Midbrain (tissue), 1 donor: ENCODE data around the gene ATG9A.
A peak's percentile ranks its signal among the peaks of the same experiment; 100 is the strongest.
"Not testable (repeated sequence)": the region's sequence is repeated elsewhere in the genome, so short reads cannot be mapped to it uniquely, and the experiment has no call there.

Experiments
- DNase-seq: peaks from one replicate; lab custom pipeline; 2025; lab: John Stamatoyannopoulos, UW

Gene ATG9A, protein sequence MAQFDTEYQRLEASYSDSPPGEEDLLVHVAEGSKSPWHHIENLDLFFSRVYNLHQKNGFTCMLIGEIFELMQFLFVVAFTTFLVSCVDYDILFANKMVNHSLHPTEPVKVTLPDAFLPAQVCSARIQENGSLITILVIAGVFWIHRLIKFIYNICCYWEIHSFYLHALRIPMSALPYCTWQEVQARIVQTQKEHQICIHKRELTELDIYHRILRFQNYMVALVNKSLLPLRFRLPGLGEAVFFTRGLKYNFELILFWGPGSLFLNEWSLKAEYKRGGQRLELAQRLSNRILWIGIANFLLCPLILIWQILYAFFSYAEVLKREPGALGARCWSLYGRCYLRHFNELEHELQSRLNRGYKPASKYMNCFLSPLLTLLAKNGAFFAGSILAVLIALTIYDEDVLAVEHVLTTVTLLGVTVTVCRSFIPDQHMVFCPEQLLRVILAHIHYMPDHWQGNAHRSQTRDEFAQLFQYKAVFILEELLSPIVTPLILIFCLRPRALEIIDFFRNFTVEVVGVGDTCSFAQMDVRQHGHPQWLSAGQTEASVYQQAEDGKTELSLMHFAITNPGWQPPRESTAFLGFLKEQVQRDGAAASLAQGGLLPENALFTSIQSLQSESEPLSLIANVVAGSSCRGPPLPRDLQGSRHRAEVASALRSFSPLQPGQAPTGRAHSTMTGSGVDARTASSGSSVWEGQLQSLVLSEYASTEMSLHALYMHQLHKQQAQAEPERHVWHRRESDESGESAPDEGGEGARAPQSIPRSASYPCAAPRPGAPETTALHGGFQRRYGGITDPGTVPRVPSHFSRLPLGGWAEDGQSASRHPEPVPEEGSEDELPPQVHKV

DNA sequence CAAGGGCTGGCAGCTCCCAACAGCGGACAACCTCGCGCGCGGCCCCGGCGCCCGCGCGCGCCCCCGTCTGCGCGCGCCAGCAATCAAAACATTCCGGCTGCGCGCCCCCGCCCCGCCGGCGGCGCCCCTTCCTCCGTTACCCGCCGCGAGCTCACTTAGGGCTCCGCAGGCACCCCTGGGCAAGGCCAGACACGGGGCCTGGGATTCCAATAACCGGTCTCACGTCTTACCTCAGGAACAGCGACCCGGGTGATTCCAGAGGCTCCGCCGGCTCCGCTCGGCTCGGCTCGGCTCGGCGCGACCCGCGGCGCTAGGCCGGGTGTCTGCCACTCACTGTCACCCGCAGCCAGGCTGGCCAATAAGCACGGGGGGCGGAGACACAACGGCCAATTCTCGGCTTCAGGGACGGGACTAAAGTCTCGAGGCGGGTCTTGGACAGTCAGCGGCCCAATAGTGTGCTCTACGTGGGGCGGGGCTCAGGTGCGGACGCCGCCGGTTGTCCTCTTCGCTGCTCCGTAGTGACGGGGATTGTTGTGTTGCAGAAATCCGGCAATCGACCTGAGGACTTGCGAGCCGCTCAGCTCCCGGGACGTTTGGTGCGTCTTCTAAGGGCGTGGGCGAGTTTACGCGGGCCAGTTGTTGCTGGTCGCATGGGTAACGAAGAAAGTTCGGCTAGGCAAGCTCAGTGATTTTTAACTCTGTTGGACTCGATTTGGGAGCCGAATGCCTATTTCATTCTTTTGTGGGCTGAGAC is at the start of gene ATG9A, which contains the start of gene ANKZF1:
Gene ATG9A (minus strand): TSS at position 332 of the 754 bp plus-strand sequence. CDS start 1,612 bp downstream, outside the sequence.
Gene ANKZF1 (plus strand): TSS at position 502 of the 754 bp plus-strand sequence. CDS start 452 bp downstream, outside the sequence.
- peak; percentile 99 for DNase-seq

DNA sequence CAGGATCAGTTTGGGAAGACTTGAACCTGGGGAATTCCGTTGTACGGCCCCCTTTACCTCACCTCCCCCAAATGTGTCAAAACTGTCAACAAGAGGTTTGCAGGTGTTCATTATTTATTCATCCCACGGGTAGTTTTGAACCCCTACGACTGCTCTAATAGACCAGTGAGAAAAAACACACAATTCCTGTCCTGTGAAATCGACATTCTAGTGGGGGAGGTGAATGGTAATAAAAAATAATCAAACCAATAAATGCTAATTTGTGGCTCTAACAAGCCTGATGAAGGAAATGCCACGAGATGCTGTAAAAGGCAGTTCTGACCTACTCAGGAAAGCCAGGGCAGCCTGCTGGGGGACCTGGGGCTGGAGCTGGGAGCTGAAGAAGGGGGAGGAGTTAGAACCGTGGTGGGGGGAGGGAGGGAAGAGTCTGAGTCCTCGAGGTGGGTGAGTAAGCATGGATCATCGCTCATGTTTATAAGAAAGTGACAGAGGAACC is 49.3 kb upstream of the ATG9A start:
- DNase-seq: no peak

DNA sequence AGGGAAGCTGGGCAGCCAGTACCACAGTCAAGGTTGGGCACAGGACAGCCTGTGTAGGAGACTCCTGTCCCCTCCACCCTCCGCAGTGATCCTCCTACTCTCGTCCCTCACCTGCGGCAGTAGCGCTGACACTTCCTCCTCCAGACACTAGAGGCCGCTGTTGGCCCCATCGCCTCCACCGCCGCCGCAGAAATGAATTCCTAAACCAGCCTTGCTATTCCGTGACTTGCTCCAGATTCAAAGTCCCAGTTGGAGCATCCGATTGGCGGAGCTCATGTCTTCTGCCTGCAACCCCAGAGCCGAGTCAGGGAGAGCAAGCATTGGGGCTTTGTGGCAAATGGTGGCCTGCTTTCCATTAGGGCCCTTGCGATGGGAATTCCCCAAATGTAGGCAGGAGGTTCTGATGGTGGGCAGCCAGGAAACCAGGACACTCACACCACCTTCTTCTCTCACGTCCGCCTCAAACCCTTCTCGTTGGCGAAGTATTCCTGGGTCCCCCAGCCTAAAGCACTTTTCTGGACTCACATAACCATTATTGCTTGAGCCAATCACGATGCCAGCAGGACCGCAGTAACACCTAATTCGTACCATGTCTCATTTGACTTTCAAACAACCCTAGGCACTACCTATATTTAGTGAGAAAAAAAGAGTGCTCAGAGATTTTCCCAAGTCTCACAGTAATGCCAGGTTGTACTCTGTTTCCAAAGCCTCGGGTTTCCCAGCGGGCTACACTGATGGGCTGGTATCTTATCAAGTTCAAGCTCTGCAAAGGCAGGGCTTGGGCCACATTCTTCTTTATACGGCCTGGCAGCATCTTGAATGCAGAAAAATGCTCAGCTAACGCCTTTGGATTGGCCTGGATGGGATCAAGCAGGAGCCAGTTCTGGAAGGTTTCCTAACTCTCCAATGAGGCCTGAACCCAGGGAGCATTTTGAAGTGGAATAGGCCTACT is 48.5 kb upstream of the ATG9A start:
- DNase-seq: peak; percentile 86

DNA sequence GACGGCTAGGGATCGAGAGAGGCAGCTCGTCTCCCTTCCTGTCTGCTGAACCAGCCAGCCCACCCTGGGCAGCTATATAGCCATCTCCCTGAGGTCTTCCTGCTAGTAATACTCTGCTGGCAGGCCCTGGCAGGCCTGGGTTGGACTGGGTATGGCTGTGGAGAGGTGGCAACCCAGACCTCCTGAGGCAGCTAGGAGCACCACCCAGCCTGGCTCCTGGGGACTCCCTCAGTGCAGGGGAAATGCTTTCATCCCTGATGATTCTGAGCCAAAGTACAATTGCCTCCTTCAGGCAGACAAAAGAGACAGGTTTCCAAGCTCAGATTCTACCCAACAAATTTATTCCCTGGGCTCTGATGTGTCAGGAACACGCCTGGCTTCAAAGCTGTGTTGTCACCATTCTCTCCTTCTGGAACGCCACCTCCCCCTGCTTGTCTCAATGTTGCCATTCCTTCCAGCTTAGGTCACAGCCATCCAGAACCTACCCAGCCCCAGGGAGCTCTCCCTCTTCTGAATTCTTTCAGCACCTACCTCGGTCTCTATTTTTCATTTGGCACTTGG is 45.0 kb upstream of the ATG9A start:
- DNase-seq: no peak

DNA sequence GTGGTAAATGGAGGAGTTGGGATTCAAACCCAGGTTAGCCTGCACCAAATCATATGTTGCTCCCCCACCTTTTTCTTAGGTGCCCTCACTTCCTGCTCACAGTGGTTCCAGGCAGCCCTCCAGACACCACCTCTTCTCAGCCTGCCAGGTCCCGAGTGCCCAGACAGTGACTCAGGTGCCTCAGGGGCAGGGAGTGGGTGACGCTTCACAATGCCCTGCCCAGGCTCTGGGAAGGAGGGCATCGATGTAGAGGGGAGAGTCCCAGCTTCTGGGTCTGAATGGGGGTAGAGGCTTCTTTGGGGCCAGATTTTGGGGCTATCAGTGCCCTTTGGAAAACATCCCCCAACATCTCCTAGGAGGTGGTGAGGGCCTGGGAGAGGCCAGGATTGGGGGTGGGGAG is 44.5 kb upstream of the ATG9A start:
- DNase-seq: no peak

DNA sequence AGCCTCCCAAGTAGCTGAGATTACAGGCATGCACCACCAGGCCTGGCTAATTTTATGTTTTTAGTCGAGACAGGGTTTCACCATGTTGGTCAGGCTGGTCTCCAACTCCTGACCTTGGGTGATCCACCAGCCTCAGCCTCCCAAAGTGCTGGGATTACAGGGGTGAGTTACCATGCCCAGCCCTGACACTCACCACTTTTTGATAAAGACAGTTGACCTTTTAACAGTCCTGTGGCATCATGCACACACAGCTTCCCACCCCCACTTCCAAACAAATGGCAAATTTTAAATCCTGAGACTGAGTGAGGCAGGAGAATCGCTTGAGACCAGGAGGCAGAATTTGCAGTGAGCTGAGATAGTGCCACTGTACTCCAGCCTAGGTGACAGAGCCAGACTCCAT is 43.6 kb upstream of the ATG9A start:
- no peak for DNase-seq

DNA sequence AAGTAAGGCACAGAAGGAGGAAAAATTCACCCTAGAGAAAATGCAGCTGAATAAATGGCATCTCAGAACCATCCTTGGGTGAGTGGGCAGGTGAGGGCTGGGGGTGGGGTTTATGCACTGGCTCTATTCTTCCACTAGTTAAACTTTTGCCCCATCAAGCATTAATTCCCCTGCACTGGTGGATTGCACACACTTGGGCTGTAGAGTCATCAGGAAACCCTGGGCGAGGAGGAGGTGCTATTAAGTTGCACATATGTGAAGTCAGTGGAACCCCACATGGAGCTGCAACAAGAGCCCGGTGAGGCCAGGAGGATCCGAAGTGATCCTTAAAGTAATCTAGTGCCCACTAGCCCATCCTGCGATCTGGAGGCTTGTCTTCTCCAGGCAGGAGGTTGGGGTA is 42.9 kb upstream of the ATG9A start:
- DNase-seq: no peak

DNA sequence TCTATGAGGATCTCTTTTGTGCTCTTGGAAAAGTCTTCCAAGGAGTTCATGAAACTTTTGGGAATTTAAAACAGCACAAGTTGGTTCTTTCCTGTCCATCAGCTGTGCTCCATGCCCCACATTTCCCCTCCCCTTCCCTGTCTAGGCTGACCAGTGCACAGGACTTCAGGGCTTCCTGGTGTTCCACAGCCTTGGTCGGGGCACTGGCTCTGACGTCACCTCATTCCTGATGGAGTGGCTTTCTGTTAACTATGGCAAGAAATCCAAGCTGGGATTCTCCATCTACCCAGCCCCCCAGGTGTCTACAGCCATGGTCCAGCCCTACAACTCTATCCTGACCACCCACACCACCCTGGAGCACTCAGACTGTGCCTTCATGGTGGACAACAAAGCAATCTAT is 41.6 kb upstream of the ATG9A start:
- no peak for DNase-seq

DNA sequence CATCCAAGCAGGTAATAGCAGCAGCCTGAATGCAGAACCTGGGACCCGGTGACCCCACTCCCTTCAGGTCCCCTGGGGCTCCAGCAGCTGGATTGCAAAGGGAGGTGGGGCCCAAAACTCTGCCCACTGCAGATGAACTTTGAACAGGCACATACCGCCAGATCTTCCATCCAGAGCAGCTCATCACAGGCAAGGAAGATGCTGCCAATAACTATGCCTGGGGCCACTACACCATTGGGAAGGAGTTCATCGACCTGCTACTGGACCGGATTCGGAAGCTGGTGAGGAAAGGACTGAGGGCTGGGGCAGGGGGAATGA is 40.6 kb upstream of the ATG9A start:
- no peak for DNase-seq

DNA sequence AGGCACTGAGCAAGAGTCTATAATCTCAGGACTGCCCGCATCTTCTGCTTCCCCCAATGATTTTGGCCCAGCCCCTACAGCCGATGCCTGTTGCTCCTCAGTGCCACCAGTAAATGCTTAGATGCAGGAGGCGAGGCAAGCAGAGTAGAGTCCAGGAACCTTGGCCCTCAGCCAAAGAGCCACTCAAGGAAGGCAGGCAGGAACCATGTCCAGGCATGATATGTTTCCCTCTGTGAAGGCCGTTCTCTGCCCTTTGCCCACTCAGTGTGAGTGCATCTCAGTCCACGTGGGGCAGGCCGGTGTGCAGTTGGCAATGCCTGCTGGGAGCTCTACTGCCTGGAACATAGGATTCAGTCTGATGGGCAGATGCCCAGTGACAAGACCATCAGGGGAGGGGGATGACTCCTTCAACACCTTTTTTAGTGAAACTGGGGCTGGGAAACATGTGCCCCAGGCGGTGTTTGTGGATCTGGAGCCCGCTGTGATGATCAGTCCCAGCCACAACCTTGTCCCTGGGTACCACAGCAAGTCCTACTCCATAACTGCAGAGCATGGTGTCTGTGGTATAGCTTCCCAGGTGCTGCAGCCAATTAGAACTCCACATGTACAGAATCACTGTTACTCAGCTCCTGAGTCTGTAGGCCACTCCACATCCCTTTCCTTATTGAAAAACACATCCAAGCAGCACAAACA is 40.1 kb upstream of the ATG9A start:
- no peak for DNase-seq

DNA sequence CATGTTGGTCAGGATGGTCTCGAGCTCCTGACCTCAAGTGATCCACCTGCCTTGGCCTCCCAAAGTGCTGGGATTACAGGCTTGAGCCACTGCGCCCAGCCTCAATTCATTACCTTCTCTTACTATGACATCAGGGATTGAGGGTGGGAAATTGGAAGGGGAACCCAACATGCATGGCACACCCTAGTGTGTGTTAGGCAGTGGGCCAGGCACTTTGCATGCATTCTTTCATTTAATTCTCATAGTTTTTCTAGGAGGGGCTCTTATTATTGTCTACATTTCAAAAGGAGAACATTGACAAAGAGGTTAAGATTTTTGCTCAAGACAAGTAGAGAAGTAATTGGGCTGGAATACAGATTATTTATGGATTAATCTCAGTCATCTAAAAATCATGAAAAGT is 38.9 kb upstream of the ATG9A start:
- no peak for DNase-seq

DNA sequence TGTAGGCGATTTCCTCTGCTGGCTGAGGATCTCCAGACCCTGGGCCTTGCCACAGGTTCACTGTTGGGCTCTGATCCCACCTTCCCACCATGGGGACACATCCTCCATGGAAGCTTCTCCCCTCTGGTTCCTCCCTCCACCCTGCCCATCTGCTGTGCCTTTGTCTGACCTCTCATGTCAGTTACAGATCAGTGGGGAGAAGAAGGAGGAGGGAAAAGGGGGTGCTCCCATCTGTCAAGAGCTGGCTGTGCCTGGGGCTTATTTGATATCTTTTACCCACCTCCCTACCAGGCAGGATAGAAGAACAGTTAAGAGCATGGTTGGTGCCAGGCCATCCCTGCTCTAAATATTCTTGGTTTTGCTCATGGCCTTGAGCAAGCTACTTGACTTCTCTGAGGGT is 37.5 kb upstream of the ATG9A start:
- no peak for DNase-seq

DNA sequence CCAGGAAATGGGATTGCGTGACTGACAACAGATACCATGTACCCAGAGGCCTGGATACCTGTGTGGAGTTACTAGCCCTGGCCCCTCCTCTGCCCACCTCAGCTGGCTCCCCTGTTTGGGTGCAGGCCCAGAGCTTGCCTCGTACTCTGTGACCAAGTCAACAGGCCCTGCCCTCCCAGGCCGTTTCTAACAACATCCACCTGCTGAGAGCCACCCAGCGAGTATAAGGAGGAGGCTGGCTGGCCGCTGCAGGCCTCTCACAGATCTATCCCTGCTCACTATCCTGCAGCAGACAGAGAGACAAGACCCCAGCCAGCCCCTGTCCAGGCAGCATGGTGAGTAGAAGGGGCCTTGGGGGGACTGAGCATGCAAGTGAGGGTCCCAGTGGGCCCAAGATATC is 36.8 kb upstream of the ATG9A start:
- DNase-seq: no peak

DNA sequence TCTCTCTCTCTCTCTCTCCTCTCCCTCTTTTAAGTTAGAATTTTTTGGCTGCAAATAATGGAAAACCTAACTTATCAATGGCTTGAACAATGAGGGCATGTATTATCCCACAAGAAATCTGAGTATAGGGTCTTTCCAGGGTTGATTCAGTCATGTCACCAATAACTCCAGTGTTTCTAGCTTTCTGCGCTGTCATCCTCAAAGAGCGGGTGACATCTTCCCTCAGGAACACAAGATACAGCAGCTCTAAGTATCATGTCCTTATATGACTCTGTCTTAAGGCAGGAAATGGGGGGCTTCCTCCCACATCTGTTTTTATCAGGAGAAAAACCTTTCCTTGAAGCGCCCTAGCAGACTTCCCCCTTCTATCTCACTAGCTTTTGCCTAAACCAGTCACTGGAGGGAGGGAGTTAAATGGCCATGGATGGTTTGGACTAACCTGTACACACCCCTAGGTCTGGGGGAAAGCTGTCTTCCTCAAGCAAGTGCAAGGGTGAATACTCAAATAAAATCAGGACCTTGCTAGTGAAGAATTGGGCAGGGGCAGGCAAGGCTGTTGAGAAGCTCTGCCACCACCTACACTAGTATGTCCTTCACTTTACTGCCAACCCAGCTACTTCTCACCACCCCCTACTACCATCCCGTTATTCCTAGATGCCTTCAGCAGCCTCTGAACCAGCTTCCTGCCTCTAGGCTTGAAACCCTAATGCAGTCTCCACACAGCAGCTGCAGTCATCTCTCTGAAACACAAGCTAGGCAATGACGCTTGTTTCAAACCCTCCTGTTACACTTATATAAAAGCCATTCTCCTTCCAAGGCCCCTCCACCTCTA is 31.8 kb upstream of the ATG9A start:
- no peak for DNase-seq

DNA sequence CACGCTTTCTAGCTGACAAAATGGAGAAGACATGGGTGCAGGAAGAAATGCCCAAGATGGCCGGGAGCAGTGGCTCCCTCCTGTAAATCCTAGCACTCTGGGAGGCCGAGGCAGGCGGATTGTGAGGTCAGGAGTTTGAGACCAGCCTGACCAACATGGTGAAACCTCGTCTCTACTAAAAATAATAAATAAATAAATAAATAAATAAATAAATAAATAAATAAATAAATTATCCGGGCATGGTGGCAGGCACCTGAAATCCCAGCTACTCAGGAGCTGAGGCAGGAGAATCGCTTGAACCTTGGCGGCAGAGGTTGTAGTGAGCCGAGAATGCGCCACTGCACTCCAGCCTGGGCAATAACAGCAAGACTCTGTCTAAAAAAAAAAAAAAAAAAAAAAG is 29.5 kb upstream of the ATG9A start:
- not testable (repeated sequence) for DNase-seq

DNA sequence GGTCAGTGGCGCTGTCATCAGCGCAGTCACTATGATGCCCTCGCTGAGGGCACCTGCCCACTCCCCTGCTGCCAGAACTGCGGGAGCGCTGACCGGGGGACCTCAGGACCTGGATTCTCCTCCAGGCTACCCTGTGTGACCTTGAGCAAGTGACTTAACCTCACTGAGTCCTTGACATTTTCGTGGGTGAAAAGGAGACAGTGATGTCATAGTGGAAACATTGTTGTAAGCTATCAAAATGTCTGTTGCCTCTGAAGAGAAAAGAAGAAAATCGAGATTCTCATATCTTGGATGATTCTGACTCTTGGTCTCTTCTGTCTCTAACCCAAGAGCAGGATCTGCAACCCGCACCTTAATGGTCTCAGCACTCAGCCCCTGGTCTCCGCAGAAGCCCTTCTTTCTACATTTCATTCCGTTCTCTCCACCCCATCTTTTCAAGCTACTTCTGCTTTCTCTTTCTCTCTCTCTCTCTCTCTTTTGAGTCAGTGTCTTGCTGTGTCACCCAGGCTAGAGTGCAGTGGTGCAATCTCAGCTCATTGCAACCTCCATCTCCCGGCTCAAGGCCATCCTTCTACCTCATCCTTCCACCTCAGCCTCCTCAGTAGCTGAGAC is 25.3 kb upstream of the ATG9A start:
- DNase-seq: no peak

DNA sequence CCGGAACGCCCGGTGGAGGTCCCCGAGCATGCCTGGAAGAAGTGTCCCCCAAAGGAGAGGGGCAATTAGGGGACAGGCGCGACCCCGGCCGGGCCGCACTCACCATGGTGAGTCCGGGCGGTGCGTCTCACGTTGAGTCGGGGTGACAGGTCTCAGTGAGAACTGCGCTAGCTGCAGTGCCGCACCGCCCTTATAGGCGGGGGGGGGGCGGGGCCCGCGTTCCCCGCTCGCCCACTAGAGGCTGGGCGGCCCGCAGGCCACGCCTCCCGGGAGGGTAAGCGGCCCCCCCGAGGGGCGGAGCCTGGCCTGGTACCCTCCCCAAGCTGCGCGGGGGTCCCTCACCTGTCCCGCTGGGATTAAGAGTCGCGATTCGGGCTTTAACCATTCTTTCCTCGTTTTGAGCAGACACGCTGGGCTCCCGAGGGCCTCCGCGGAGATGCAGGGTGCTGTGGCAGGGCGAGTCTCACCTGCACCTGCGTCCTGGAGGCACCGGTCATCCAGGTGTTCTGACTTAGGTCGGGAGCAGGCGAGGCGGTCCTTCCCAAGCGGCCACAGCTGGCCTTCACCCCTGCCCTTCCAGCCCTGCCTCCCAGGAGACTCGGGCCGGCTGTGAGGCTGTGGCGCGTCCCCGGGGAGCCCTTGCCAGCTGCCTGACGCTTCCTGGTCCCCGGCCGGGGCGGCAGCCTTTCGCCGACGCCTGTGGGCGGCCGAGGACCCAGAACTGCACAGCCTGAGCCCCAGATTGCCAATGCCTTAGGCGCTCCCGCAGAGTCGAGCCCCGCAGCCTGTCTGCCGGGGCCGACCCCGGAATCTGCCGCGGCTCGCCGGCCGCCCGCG is 24.5 kb upstream of the ATG9A start, which contains the start of gene TUBA4A:
Gene TUBA4A (minus strand): TSS at position 166 of the 837 bp plus-strand sequence. CDS start 60 bp downstream, at position 106.
- DNase-seq: peak; percentile 83
